HepG2 (cell line): ENCODE measurements around the gene LTB4R. TPM values are rescaled to one million over a fixed set of nuclear protein-coding genes. Genes with fewer than 3 reads are reported as not detected.

Source experiments
- ATAC-seq: fragments of 200-7000 bp; cut with Tn5 transposase; 3 replicates; pipeline ENCODE4 v1.9.1; 2020; ENCODE audit warnings: mild to moderate bottlenecking, moderate library complexity
- BruUV-seq: library from RNA; stranded (reverse); fragments of 400-500 nt; replicated peaks from 2 replicates; lab custom pipeline; 2021; lab: Mats Ljungman, UMichigan
- CTCF ChIA-PET: fragments of 300-600 bp; formaldehyde crosslinking; extraction: SDS; loops from one replicate; lab custom pipeline; 2021; ENCODE audit warnings: low total read pairs, inconsistent platforms, low intra/inter-chr PET ratio; lab: Yijun Ruan, JAX
- POLR2A ChIA-PET: fragments of 350-600 bp; sonication (Branson Sonifier 250); formaldehyde crosslinking; loops from one replicate; lab custom pipeline; 2020; ENCODE audit warnings: antibody characterized with exemption, inconsistent platforms; lab: Yijun Ruan, JAX
- DNase-seq: peaks from one replicate; pipeline ENCODE4 v3.0.0-alpha.2; 2015; ENCODE audit warnings: low spot score
- FAIRE-seq: peaks from 3 replicates; lab custom pipeline; 2011; peaks lifted over from hg19 to GRCh38; lab: Jason Lieb, UNC
- H2AFZ ChIP-seq: one replicate; pipeline ENCODE4 v1.6.1; 2011; ENCODE audit warnings: low read length, inconsistent platforms
- H3K27ac ChIP-seq: fragments of 300-600 bp; 3 replicates; pipeline ENCODE4 v1.8.0; 2011; ENCODE audit warnings: mixed run types, mild to moderate bottlenecking, mixed read lengths, low read length, inconsistent platforms; ENCODE audit not compliant: insufficient read depth; ENCODE audit errors: extremely low read length
- H3K27me3 ChIP-seq, 2 experiments: fragments of 200-600 bp in 1 of 2; 2 replicates in 1 of 2; 3 replicates in 1 of 2; pipeline versions ENCODE4 v1.6.0 to v1.8.0; 2011; ENCODE audit warnings: low read length in 2 of 2, mild to moderate bottlenecking in 2 of 2, moderate library complexity in 2 of 2, inconsistent platforms in 1 of 2; ENCODE audit not compliant: insufficient read depth in 2 of 2, control insufficient read depth in 1 of 2
- H3K36me3 ChIP-seq, 2 experiments: fragments of 200-600 bp in 1 of 2; replicated peaks in 1 of 2; 2 replicates in 1 of 2; 3 replicates in 1 of 2; pipeline versions ENCODE4 v1.5.1 to v1.8.0; 2011; ENCODE audit warnings: low read length in 2 of 2, inconsistent platforms in 1 of 2; ENCODE audit not compliant: insufficient read depth in 2 of 2, control insufficient read depth in 1 of 2
- H3K4me1 ChIP-seq: 2 replicates; pipeline ENCODE4 v1.5.1; 2012; ENCODE audit warnings: low read length, inconsistent platforms; ENCODE audit not compliant: insufficient read depth
- H3K4me2 ChIP-seq: 2 replicates; pipeline ENCODE4 v1.6.0; 2011; ENCODE audit warnings: low read depth, low read length, inconsistent platforms
- H3K4me3 ChIP-seq, 3 experiments: fragments of 200-600 bp in 1 of 3; sonication (generic), shearing (Covaris generic) in 1 of 3; replicated peaks in 1 of 3; 2 replicates each; pipeline ENCODE4 v1.5.1; 2011 to 2016; ENCODE audit warnings: low read length in 3 of 3, inconsistent platforms in 2 of 3, low read depth in 2 of 3, mild to moderate bottlenecking in 2 of 3, control low read depth in 1 of 3, mixed read lengths in 1 of 3; ENCODE audit not compliant: insufficient read depth in 1 of 3
- H3K79me2 ChIP-seq: one replicate; pipeline ENCODE4 v1.6.1; 2011; ENCODE audit warnings: low read length, inconsistent platforms; ENCODE audit not compliant: insufficient read depth
- H3K9ac ChIP-seq: 2 replicates; pipeline ENCODE4 v1.6.0; 2011; ENCODE audit warnings: mild to moderate bottlenecking, low read depth, low read length, inconsistent platforms; ENCODE audit not compliant: insufficient read depth
- H3K9me3 ChIP-seq: 2 replicates; pipeline ENCODE4 v1.5.1; 2012; ENCODE audit warnings: mild to moderate bottlenecking, low read length
- H4K20me1 ChIP-seq: 2 replicates; pipeline ENCODE4 v1.6.0; 2011; ENCODE audit warnings: inconsistent platforms, mild to moderate bottlenecking, low read length, moderate library complexity; ENCODE audit not compliant: insufficient read depth
- BRCA1 ChIP-seq: sonication (generic); formaldehyde crosslinking; IDR thresholded peaks from 2 replicates; pipeline ENCODE4 v1.4.0; 2020; ENCODE audit warnings: missing genetic modification reagents
- CHCHD3 ChIP-seq: sonication (generic); formaldehyde crosslinking; IDR thresholded peaks from 2 replicates; pipeline ENCODE4 v1.8.0; 2022; ENCODE audit warnings: mild to moderate bottlenecking, missing genetic modification reagents, moderate library complexity
- NR2F6 ChIP-seq, 2 experiments: IDR thresholded peaks; 2 replicates each; pipeline ENCODE4 v1.6.1; 2016; ENCODE audit warnings: antibody characterized with exemption in 1 of 2, mild to moderate bottlenecking in 1 of 2
- ZNF3 ChIP-seq: IDR thresholded peaks from 2 replicates; pipeline ENCODE4 v1.7.0; 2017; ENCODE audit warnings: inconsistent platforms
- ZNF569 ChIP-seq: sonication (generic); formaldehyde crosslinking; IDR thresholded peaks from 2 replicates; pipeline ENCODE4 v1.5.0; 2020; ENCODE audit warnings: mild to moderate bottlenecking, missing genetic modification reagents, moderate library complexity, borderline replicate concordance
- ZNF724P ChIP-seq: sonication (generic); formaldehyde crosslinking; IDR thresholded peaks from 2 replicates; pipeline ENCODE4 v1.8.0; 2022; ENCODE audit warnings: missing genetic modification reagents, borderline replicate concordance
- WGBS: methylation state at CpG from one replicate; pipeline ENCODE4 v1.1.6; 2017; ENCODE audit warnings: low lambda C conversion rate; 5-methylcytosine and 5-hydroxymethylcytosine counted together
- in situ Hi-C: cut with HindIII; loops from 2 replicates; pipeline ENCODE4 v1.10.0; 2017; ENCODE audit warnings: low pct_unique_long_range_greater_than_20kb; ENCODE audit not compliant: extremely low pct_ligation_motif_present
- intact Hi-C: fragments of 100-400 bp; cut with micrococcal nuclease; formaldehyde crosslinking; loops from one replicate; pipeline ENCODE4 v1.10.0; 2022; ENCODE audit not compliant: unreplicated experiment
- polyA plus RNA-seq, 8 experiments: library from polyadenylated mRNA; depleted of rRNA in 3 of 8; stranded (reverse) in 7 of 8; unstranded in 1 of 8; fragments of >200 nt; fragmentation: Illumina TruSeq in 4 of 8; extraction: Trizol in 4 of 8; gene quantifications; 2 replicates each; pipeline versions ENCODE4 v1.2.1 to v1.2.3, GENCODE V29; 2011 to 2016; ENCODE audit warnings: low read depth in 4 of 8, missing spikeins in 1 of 8, mixed read lengths in 1 of 8; ENCODE audit not compliant: insufficient read depth in 1 of 8
- total RNA-seq, 5 experiments: library from RNA; depleted of rRNA; stranded (reverse); fragments of >200 nt; fragmentation: Illumina TruSeq; extraction: Trizol; gene quantifications; 2 replicates each; pipeline ENCODE4 v1.2.3, GENCODE V29; 2016; ENCODE audit warnings: low read depth in 1 of 5

The LTB4R gene
- total and polyA plus RNA-seq, 2 of the 13 experiments (the other 11 are each of a cell fraction or from before 2014, with no cell fraction given) = 3.2 to 8.2 TPM

DNA sequence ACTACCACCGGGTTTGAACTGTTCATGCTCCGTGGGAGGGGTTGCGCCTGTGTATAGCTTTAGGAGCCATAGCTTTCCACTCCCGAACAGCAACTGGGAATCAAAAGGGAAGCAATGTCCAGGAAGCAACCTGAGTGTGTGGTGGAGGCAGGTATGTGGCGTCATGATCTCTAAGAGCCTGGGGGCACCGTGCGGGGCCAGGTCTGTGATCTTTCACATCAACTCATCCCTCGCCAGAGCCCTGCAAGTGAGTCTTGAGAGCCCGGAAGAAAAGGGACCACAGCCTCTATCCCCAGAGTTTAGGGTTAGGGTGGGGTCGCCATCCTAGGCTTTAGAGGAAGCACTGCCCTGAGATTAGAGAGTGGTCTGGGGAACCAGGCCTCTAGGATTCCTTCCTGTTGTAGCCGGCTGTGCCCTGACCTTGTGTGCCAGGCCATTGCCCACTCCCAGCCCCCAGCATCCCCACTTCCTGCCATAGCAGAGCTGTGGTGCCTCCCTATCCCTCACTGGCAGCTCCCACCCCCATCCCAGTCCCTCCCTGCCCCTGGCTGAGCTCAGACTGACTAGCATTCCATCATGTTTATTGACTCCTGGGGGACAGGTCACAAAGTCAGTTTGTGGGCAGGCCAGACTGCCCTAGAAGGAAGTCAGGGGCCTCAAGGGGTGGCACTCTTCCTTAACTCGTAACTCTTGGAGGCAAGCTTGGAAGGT lies 24.3 kb downstream of the LTB4R start:
- H2AFZ ChIP-seq = no peak overlapping the region
- ChIA-PET POLR2A (interaction anchor here (0.9 to 2.0 kb wide), 4 partner anchors 91 to 106 kb away, joined by 3 to 7 read pairs (median 4); partner anchors contain the start of genes CBLN3 and KHNYN), CTCF (interaction anchor here (2.9 to 10.2 kb wide), 3 partner anchors 31 to 98 kb away, joined by 26 to 235 read pairs (median 30); partner anchors contain the start of genes CBLN3, KHNYN and NFATC4)
- H3K4me1 ChIP-seq = peaks cover 42% of the 10 kb centered on the region
- intact Hi-C loops = no loop called here
- in situ Hi-C loops = no loop called here
- H3K9me3 ChIP-seq = no peaks in the 10 kb centered on the region
- TF ChIP-seq ZNF3 (CRISPR knock-in tag) (peak; percentile 68; the same call in 1 of the 2 replicates), CHCHD3 (CRISPR knock-in tag) (0 out of 2 replicates have a peak, but pooled peaks have one; percentile 53), BRCA1 (CRISPR knock-in tag) (no peak), NR2F6 (IDR thresholded peaks at IDR 0.05) (no peak), NR2F6 (CRISPR knock-in tag; IDR thresholded peaks at IDR 0.05) (no peak), ZNF724P (CRISPR knock-in tag) (0 out of 2 replicates have a peak, but pooled peaks have one; percentile 21), ZNF569 (CRISPR knock-in tag) (no peak)
- 55% methylated on average over 12 of the region's 12 CpGs for WGBS
- no peaks in the 10 kb centered on the region for H4K20me1 ChIP-seq
- H3K4me2 ChIP-seq = no peak overlapping the region
- H3K79me2 ChIP-seq = no peaks in the 10 kb centered on the region
- H3K9ac ChIP-seq = no peak overlapping the region
- ATAC-seq = no peak
- no peaks in the 10 kb centered on the region for H3K36me3 ChIP-seq
- DNase-seq = no peak
- no peak for FAIRE-seq
- H3K27me3 ChIP-seq = peaks cover 24 to 87% of the 10 kb centered on the region in 2 experiments
- no peak overlapping the region for H3K27ac ChIP-seq
- no peak overlapping the region for H3K4me3 ChIP-seq
- BruUV-seq = no TSS peak
